BE2C (cell line): ENCODE data around the gene TOLLIP.

Experiments used
- DNase-seq: peaks from one replicate; pipeline ENCODE4 v3.0.0-alpha.2; 2020
- H3K27me3 ChIP-seq: fragments of 250-450 bp; sonication (Bioruptor Pico); 2 replicates; pipeline ENCODE4 v1.5.1; 2020; ENCODE audit warnings: mild to moderate bottlenecking
- H3K36me3 ChIP-seq: fragments of 250-450 bp; sonication (Bioruptor Pico); 2 replicates; pipeline ENCODE4 v1.5.1; 2020; ENCODE audit warnings: mild to moderate bottlenecking
- H3K4me1 ChIP-seq: fragments of 250-450 bp; sonication (Bioruptor Pico); 2 replicates; pipeline ENCODE4 v1.5.1; 2020
- H3K4me3 ChIP-seq: 2 replicates; pipeline ENCODE4 v1.5.1; 2011; ENCODE audit warnings: low read depth, low read length
- H3K9me3 ChIP-seq: fragments of 250-450 bp; sonication (Bioruptor Pico); 2 replicates; pipeline ENCODE4 v1.5.1; 2020
- TF ChIP-seq, protein P1 (sequence below): IDR thresholded peaks from 2 replicates; pipeline ENCODE4 v1.5.1; 2012; ENCODE audit warnings: mild to moderate bottlenecking, low read depth, low read length

Gene TOLLIP

DNA sequence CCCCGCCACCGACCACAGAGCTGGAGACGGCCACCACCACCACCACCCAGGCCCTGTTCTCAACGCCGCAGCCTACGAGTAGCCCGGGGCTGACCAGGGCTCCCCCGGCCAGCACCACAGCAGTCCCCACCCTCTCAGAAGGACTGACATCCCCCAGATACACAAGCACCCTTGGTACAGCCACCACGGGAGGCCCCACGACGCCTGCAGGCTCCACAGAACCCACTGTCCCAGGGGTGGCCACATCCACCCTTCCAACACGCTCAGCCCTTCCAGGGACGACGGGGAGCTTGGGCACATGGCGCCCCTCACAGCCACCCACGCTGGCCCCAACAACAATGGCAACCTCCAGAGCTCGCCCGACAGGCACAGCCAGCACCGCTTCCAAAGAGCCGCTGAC lies 67.7 kb downstream of the TOLLIP start:
- TF ChIP-seq, protein P1, sequence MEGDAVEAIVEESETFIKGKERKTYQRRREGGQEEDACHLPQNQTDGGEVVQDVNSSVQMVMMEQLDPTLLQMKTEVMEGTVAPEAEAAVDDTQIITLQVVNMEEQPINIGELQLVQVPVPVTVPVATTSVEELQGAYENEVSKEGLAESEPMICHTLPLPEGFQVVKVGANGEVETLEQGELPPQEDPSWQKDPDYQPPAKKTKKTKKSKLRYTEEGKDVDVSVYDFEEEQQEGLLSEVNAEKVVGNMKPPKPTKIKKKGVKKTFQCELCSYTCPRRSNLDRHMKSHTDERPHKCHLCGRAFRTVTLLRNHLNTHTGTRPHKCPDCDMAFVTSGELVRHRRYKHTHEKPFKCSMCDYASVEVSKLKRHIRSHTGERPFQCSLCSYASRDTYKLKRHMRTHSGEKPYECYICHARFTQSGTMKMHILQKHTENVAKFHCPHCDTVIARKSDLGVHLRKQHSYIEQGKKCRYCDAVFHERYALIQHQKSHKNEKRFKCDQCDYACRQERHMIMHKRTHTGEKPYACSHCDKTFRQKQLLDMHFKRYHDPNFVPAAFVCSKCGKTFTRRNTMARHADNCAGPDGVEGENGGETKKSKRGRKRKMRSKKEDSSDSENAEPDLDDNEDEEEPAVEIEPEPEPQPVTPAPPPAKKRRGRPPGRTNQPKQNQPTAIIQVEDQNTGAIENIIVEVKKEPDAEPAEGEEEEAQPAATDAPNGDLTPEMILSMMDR: no peak
- H3K36me3 ChIP-seq: no peaks in the 10 kb centered on the region
- H3K27me3 ChIP-seq: no peaks in the 10 kb centered on the region
- no peaks in the 10 kb centered on the region for H3K4me1 ChIP-seq
- DNase-seq: no peak
- H3K4me3 ChIP-seq: no peak overlapping the region
- H3K9me3 ChIP-seq: no peaks in the 10 kb centered on the region

DNA sequence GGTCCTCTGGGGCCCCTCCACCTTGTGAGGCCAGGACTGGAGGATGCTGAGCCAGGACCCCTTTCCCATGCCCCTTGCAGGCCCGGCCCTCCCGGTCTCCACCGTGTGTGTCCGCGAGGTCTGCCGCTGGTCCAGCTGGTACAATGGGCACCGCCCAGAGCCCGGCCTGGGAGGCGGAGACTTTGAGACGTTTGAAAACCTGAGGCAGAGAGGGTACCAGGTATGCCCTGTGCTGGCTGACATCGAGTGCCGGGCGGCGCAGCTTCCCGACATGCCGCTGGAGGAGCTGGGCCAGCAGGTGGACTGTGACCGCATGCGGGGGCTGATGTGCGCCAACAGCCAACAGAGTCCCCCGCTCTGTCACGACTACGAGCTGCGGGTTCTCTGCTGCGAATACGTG lies 68.7 kb downstream of the TOLLIP start:
- Histone ChIP-seq H3K27me3 (no peaks in the 10 kb centered on the region), H3K4me3 (no peak overlapping the region), H3K9me3 (no peaks in the 10 kb centered on the region), H3K4me1 (no peaks in the 10 kb centered on the region), H3K36me3 (no peaks in the 10 kb centered on the region)
- TF ChIP-seq, protein P1: no peak
- DNase-seq: no peak

DNA sequence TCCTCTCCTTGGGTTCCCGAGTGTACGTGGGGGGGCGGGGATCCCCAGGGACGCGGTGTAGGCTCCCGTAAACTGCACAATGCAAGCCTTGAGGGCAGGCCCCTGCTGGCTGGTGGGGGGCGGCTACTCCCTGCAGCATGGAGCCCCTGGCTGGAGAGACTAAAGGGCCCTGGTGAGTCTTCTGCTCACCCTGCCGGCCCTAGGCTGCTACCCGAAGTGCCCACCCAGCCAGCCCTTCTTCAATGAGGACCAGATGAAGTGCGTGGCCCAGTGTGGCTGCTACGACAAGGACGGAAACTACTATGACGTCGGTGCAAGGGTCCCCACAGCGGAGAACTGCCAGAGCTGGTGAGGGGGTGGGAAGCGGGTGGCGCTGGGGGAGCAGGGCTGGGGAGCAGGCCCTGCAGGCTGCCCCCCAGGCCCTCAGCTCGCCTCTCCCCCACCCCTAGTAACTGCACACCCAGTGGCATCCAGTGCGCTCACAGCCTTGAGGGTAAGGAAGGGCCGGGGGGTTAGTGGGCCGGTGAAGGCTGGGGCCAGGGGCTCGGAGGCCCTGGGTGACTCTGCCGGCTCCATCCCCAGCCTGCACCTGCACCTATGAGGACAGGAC lies 69.7 kb downstream of the TOLLIP start:
- no peaks in the 10 kb centered on the region for H3K4me1 ChIP-seq
- H3K27me3 ChIP-seq: no peaks in the 10 kb centered on the region
- H3K36me3 ChIP-seq: no peaks in the 10 kb centered on the region
- H3K4me3 ChIP-seq: no peak overlapping the region
- TF ChIP-seq, protein P1: no peak
- DNase-seq: no peak
- no peaks in the 10 kb centered on the region for H3K9me3 ChIP-seq

DNA sequence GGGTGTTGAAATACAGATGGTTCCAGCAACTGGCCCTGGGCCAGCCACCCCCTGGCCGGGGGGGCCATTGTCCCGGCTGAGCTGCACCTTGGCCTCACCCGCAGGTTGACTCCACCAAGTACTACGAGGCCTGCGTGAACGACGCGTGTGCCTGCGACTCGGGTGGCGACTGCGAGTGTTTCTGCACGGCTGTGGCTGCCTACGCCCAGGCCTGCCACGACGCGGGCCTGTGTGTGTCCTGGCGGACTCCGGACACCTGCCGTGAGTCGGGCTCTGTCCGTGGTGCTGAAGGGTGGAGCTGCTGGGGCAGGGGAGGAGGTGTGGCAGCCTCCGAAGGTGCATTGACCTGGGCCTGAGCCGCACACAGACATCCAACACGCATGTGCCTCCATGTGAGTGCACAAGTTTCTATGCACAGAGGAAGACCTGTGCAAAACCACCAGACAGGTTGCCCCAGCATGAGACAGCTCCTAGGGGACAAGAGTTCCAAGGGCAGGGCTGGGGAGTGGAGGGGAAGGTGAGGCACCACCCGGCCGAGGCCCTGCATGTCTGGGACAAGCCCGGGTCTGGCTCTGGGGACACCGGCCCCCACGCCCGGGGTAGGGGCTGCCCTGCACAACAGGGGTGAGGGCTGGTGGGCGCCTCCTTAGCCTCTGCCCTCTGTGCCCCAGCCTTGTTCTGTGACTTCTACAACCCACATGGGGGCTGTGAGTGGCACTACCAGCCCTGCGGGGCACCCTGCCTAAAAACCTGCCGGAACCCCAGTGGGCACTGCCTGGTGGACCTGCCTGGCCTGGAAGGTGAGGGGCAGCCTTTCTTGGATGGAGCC lies 70.5 kb downstream of the TOLLIP start:
- Histone ChIP-seq H3K9me3 (no peaks in the 10 kb centered on the region), H3K4me1 (no peaks in the 10 kb centered on the region), H3K27me3 (no peaks in the 10 kb centered on the region), H3K4me3 (no peak overlapping the region), H3K36me3 (no peaks in the 10 kb centered on the region)
- TF ChIP-seq, protein P1: no peak
- no peak for DNase-seq

DNA sequence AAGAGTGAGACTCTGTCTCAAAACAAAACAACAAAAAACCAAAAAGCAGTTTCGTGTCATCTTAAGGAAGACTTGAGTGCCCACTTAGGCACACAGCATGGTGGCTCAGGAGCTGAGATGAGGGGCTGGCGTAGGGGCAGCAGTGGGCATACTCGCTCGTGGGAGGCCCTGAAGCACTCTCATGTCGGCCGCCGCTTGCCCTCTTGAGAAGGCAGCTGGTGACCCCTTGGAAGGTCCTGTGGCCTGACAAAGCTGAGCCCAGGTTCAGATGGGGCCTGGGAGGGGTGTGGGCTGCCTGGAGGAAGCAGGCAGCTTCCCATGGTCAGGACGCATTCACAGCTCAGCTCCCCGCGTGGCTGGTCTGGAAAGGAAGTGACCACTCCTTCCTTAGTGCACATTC lies 71.6 kb downstream of the TOLLIP start:
- Histone ChIP-seq H3K4me1 (no peaks in the 10 kb centered on the region), H3K36me3 (no peaks in the 10 kb centered on the region), H3K4me3 (no peak overlapping the region), H3K27me3 (peaks cover 3% of the 10 kb centered on the region; the same call in 1 of the 2 replicates), H3K9me3 (no peaks in the 10 kb centered on the region)
- TF ChIP-seq, protein P1: no peak
- no peak for DNase-seq

DNA sequence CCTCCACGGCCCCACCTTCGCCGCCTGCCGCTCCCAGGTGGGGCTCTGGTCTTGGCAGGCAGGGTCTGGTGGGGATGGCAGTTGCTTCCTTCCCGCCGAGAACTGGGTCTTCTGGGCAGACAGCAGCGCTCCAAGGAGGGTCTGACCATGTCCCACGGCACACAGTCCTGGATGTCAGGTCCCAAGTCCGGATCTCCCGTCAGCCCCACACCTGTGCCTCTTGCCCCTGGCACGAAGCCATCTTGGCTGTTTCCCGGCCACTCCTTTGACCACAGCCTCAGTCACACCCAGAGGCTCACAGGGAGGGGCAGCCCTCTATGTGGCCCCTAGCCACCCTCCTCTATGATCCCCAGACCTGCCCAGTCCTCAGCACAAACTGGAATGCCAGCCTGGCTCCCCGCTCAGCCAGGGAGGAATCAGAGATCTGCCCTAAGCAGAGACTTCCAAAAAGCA lies 72.3 kb downstream of the TOLLIP start:
- Histone ChIP-seq H3K27me3 (peaks cover 6% of the 10 kb centered on the region; the same call in 1 of the 2 replicates), H3K4me1 (no peaks in the 10 kb centered on the region)

More for the DNA sequence above, 72.3 kb downstream of the TOLLIP start:
- TF ChIP-seq, protein P1: no peak
- H3K4me3 ChIP-seq: no peak overlapping the region
- no peaks in the 10 kb centered on the region for H3K36me3 ChIP-seq
- H3K9me3 ChIP-seq: no peaks in the 10 kb centered on the region
- no peak for DNase-seq
